HG03575 (cell line): Measurements from ENCODE around the gene ARHGAP18.

Experiments
- ATAC-seq: cut with Tn5 transposase; IDR thresholded peaks from one replicate; pipeline ENCODE4 v1.9.1; 2021; ENCODE audit not compliant: unreplicated experiment, insufficient number of reproducible peaks, low FRiP score; ENCODE audit errors: extremely low read depth

Gene ARHGAP18

GRCh38 chr6:129633529-129633928 is 76.4 kb downstream of the ARHGAP18 start:
- ATAC-seq: no peak

- ATAC-seq: no peak
Observed at GRCh38 chr6:129632172-129632613, 77.8 kb downstream of the ARHGAP18 start.

- ATAC-seq: no peak
Observed at GRCh38 chr6:129631070-129631469, 78.9 kb downstream of the ARHGAP18 start.

- ATAC-seq: no peak
Observed at GRCh38 chr6:129630596-129630995, 79.4 kb downstream of the ARHGAP18 start.

GRCh38 chr6:129628101-129628815 is 81.7 kb downstream of the ARHGAP18 start:
- ATAC-seq: no peak

GRCh38 chr6:129624488-129624887 is 85.5 kb downstream of the ARHGAP18 start:
- ATAC-seq: no peak

- peak; percentile 33 for ATAC-seq
Observed at GRCh38 chr6:129623008-129623732, 86.8 kb downstream of the ARHGAP18 start.

- no peak for ATAC-seq
Observed at GRCh38 chr6:129621252-129621651, 88.7 kb downstream of the ARHGAP18 start.

GRCh38 chr6:129620234-129620610 is 89.8 kb downstream of the ARHGAP18 start:
- ATAC-seq: no peak

GRCh38 chr6:129619579-129620233 is 90.3 kb downstream of the ARHGAP18 start:
- ATAC-seq: no peak

GRCh38 chr6:129617986-129618385 is 92.0 kb downstream of the ARHGAP18 start:
- ATAC-seq: no peak

- no peak for ATAC-seq
Observed at GRCh38 chr6:129615496-129615895, 94.5 kb downstream of the ARHGAP18 start.

GRCh38 chr6:129615020-129615419 is 95.0 kb downstream of the ARHGAP18 start:
- no peak for ATAC-seq

GRCh38 chr6:129614464-129614863 is 95.5 kb downstream of the ARHGAP18 start:
- no peak for ATAC-seq

GRCh38 chr6:129612440-129612839 is 97.5 kb downstream of the ARHGAP18 start:
- ATAC-seq: no peak

- no peak for ATAC-seq
Observed at GRCh38 chr6:129609635-129610034, 100.3 kb downstream of the ARHGAP18 start.

GRCh38 chr6:129608886-129609537 is 101.0 kb downstream of the ARHGAP18 start:
- no peak for ATAC-seq

GRCh38 chr6:129607581-129608186 is 102.3 kb downstream of the ARHGAP18 start:
- no peak for ATAC-seq

- peak; percentile 47 for ATAC-seq
Observed at GRCh38 chr6:129606664-129607063, 103.3 kb downstream of the ARHGAP18 start.
